Cardiac fibroblast (primary cell): Measurements from ENCODE around the gene UNC13B.

ENCODE experiments used
- DNase-seq, 2 donors: peaks; one replicate each; pipeline versions ENCODE4 v3.0.0 to v3.0.0-alpha.2; 2010; ENCODE audit warnings: low read depth in 2 of 2
- H3K4me3 ChIP-seq, 2 donors: replicated peaks in 1 of 2; 1 replicate in 1 of 2; 2 replicates in 1 of 2; pipeline ENCODE4 v1.5.1; 2011; ENCODE audit warnings: low read depth in 2 of 2, low read length in 2 of 2, mild to moderate bottlenecking in 2 of 2, moderate library complexity in 1 of 2
- CTCF ChIP-seq: IDR thresholded peaks from one replicate; pipeline ENCODE4 v1.5.1; 2011; ENCODE audit warnings: low read depth, mild to moderate bottlenecking, low read length, inconsistent platforms

The UNC13B gene

GRCh38 chr9:35311891-35312639 is 150.3 kb downstream of the UNC13B start:
- TF ChIP-seq CTCF: no peak
- DNase-seq: peak in 1 of 2 donors; percentile 16
- H3K4me3 ChIP-seq: no peak overlapping the region

GRCh38 chr9:35313460-35313859 is 151.7 kb downstream of the UNC13B start:
- no peak overlapping the region for H3K4me3 ChIP-seq
- no peak for DNase-seq
- no peak for TF ChIP-seq CTCF

GRCh38 chr9:35313916-35314315 is 152.1 kb downstream of the UNC13B start:
- H3K4me3 ChIP-seq: no peak overlapping the region
- peak; percentile 18 to 29 for DNase-seq
- no peak for TF ChIP-seq CTCF

GRCh38 chr9:35318741-35319140 is 156.9 kb downstream of the UNC13B start:
- TF ChIP-seq CTCF: no peak
- no peak overlapping the region for H3K4me3 ChIP-seq
- DNase-seq: peak; percentile 35 to 76

- TF ChIP-seq CTCF: no peak
- H3K4me3 ChIP-seq: no peak overlapping the region
- DNase-seq: no peak
Measured at GRCh38 chr9:35322075-35322885, 160.5 kb downstream of the UNC13B start.

GRCh38 chr9:35324966-35325365 is 163.2 kb downstream of the UNC13B start:
- no peak overlapping the region for H3K4me3 ChIP-seq
- TF ChIP-seq CTCF: no peak
- no peak for DNase-seq
